ENCODE data around the gene CELF4.
"Not testable (repeated sequence)": the region's sequence is repeated elsewhere in the genome, so short reads cannot be mapped to it uniquely, and the experiment has no call there.

Gene CELF4

DNA sequence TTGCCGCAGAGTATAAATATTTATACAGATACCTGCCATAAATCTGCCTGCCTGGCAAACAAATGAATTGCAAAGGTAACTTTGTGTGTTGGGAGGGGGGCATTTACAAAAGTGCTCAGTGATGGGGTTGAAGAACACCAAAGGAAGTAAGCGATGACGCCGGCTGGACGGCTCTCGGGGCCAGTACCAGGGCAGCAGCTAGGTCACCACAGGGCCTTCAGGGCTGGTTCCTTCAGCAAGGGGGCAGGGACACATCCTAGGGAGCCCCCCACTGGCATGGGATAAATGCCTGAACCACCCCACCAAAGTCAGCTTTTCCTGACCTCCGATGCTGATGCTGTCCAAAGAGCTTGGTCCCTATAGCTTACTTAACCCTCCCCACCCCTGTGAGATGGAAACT, 190.4 kb downstream of the CELF4 start:
- DNase-seq (ENCODE audit: low read depth in 2 of 2, low spot score in 1 of 2) = no peak

DNA sequence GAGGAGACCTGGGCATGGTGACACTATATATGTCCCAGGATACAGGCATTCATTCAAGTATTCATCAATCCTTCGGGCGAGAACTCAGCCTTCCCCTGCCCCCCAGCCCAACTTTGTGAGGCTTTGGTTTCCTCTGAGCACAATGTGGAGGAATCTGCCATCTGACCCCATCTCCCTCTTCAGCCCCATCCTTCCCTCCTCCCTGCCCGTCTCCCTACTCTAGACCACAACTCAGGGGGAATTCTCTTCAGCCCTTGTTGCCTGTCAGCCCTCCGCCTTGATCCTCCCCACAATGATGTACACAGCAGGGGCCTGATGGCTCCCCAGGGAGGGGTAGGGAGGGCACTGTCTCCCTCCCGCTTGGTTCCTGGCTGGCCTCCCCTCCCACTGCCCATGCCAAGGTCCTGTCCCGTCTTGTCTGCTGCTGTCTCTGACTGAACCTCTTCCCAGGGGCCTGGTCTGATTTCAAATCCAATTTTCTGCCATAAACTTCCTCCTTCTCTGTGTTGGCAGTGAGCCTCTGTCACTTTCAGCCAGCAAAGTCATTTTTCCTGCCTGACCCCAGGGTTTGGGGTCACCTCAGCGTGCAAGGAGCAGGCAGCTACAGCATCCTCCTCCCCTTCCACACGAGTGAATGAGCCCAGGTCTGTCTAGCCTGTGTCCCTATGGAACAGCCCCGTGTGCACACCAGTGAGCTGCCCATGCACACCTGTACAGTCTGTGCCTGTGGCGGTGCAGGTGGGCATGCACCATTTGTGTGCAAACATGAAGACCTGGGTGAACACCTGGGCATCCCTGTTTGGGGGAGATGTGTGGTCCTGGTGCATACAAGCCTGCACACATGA, 197.3 kb downstream of the CELF4 start:
- DNase-seq (ENCODE audit: low read depth in 2 of 2, low spot score in 1 of 2) = no peak

DNA sequence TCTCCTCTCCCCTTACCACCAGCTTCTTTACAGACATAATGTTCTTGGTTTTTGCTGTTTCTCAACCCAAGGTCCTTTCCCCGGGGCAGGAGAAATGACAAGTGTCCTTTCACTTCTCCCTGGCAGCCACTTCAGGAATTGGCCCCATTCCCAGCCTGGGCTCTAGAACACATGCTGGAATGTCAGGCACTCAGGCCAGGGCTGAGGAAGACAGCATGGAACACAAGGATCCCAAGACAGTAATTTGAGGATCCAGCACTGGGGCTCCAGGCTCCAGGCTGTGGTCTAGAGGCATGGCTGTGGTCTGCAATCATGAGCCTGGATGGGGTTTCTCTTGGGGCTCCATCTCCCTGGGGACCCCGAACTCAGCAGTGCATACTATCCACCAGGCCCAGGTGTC, 201.4 kb downstream of the CELF4 start:
- DNase-seq (ENCODE audit: low read depth in 2 of 2, low spot score in 1 of 2) = no peak

DNA sequence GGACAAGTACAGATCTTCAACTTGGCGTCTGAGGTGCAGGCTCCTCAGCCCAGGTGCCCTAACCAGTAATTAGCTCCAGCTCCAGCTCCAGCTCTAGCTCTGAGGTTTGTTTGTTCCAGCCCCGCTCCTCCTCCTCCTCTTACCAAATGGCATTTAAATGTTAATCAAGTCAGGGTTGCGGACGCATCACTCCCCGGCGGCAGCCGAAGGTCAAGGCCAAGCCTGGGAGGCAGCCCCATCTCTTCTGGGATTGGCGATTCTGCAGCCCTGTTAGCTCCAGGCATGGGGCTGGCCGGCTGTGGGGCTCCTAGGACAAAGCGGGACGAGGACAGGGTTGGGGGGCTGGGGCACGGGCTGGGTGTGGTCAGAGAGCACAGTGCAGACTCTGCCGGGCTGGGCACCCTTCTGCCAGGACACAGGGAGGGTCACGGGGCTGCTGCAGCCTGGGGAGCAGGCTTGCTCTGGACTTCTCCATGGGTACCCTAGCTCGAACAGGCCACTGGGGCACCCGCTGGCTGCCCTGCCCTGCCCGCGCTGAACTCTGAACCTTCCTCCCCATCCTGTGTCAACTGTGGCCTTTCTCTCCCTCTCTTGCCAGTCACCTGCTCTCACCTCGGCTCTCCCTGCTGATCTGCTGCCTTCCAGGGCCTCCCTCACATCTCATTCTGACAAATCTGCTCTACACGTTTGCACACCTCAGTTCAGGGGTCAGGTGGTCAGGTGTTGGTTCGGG, 203.3 kb downstream of the CELF4 start:
- DNase-seq (ENCODE audit: low read depth in 2 of 2, low spot score in 1 of 2) = no peak

DNA sequence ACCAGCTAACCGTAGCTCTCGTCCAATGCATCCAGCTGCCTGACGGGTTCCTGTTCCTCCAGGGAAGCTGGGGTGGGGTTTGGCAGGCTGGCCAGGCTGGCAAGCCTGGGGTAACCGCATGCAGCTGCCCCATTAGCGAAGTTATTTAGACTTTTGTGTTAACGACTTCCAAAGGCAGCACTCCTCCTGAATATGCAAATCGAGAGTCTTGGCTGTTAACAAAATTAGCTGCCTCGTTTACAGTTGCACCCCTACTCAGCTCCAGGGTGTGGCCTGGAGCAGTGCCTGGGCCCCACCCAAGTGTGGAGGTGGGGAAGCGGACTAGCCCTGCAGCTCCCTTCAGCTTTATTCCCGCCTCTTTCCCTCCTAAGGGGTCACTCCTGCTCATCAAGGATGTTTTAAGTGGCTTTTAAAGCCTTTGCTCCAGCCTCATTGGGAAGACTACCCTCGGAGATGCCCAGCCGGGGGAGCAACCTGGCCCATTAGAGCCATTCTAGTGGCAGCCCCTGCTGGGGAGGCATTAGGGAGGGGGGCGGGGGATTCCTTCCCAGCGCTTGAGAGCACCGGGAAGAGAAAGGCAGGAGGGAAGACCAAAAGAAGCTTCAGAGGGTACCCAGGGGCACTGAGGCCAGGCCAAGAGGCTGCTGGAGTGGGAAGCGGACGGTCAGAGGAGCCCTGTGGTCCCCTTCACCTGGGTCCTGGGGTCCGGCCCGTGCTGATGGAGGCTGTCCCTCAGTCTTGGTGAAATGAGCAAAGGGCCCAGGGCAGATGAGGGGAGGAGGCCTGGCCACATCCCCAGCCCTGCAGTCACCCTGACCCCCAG, 204.1 kb downstream of the CELF4 start:
- no peak for DNase-seq (ENCODE audit: low read depth in 2 of 2, low spot score in 1 of 2)

DNA sequence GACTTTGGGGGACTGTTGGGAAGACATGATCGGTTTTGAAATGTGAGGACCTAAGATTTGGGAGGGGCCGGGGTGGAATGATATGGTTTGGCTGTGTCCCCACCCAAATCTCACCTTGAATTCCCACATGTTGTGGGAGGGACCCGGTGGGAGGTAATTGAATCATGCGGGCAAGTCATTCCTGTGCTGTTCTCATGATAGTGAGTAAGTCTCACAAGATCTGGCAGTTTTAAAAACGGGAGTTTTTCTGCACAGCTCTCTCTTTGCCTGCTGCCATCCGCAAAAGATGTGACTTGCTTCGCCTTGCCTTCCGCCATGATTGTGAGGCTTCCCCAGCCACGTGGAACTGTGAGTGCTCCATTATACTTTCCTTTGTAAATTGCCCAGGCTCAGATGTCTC, 207.5 kb downstream of the CELF4 start:
- not testable (repeated sequence) for DNase-seq (ENCODE audit: low read depth in 2 of 2, low spot score in 1 of 2)

DNA sequence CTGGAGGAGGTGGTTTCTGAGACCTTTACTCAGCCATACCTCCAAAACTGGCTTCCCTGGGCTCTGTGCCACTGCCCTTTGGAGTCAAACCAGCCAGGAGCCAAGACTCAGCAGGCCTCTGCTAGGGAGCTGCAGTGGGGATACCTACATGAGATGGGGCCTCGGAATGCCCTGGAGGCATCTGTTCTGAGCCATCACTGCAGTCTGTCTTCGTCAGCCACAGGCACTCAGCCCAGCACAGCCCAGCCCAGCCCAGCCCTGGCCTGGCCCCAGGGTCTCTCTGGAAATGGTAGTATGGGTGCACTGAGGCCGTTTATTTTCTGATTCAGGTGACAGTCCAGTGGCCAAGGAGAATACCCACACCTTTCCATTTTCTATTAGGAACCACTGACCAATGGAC, 209.8 kb downstream of the CELF4 start:
- no peak for DNase-seq (ENCODE audit: low read depth in 2 of 2, low spot score in 1 of 2)

DNA sequence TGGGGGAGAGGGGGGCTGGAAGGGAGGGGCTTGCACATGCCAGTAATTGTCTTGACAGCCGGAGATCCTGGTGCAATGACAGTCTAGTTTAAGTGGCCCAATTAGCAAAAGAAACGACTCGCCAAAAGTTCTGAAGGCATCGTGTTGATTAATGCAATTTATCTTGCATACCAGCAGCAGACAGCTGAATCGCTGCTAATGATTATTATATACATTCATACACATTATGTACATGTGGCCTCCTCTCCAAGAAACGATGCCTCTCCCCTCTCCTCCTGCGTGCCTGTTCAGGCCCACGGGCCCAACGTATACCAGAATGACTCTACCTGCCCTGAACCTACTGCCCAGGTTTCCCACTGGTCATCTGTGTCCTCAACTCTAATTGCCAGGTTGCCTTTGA, 214.5 kb downstream of the CELF4 start:
- DNase-seq (ENCODE audit: low read depth in 2 of 2, low spot score in 1 of 2) = no peak

DNA sequence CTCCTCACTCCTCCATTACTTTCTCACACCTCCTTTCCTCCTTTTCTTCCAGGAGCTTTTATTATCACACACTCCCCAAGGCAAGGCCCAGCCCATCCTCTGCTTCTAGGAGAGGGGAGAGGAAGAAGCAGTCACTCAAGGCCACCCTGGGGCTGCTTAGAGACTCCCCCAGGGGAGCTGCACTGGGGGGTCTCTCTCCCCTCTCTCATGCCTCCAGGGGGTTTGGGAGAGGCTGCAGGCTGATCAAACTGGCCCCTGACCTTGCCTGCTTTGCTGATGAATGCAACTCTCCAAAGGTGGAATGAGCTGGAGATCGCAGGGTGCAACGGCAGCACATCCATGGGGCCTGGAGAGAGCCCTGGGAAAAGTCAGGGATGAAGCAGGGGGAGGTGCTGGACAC, 216.9 kb downstream of the CELF4 start:
- DNase-seq (ENCODE audit: low read depth in 2 of 2, low spot score in 1 of 2) = no peak

DNA sequence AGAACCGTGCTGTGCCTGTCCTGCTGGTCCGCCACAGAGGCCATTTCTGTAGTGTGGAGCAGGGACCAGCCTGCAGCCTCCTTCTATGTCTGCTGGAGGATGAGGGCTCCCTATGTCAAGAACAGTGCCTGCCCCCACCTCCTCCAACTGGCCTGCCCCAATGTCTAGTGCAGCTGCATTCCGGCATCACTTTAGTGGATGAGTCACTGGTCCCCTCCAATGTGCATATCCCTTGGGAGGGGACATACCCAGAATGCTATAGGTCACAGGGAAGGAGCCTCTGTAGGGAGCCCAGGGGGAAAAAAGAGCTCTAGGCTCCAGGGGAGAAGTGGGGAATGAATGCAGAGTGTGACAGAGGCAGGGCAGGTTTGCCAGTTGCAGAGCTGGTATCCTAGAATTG, 219.6 kb downstream of the CELF4 start:
- no peak for DNase-seq (ENCODE audit: low read depth in 2 of 2, low spot score in 1 of 2)

DNA sequence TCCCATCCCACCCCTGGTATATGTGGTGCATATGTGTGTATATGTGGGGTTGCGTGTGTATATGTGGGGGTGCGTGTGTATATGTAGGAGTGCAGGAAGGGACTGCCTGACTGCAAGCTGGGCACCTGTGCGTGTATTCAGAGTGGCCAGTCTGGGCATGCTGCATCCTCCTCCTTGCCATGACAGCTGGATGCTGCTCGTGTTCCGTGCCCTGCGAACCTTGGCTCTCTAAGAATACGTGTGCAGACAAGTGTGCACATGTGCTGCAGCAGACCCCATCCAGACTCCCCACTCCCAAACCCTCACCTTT, 222.1 kb downstream of the CELF4 start:
- DNase-seq (ENCODE audit: low read depth in 2 of 2, low spot score in 1 of 2) = no peak

DNA sequence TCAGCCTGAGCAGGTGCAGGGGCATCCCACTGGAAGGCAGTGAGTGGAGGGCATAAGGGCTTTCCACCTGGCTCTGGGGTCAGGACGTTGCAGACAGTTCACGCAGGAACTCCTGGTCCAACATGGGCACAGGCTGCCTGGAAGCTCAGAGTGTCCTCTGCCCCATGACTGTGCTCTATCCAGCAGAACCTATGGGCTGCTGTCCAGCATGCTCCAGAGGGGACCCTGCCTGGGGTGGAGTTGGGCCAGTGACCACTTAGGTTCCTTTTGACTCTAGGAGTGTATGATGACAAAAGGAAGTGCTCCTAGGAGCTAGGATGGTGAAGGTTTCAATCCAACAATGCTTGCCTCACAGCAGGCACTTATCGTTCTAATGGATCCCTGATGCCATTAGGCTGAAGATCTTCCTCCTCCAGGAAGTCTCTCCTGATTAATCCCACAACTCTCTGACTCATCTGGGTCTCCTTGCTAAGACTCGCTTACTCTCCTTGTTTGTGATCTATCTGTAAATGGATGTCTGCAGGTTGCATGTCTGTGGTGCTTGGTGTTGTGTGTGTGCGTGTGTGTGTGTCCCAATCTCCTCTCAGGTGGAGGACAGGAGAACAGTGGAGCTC, 224.0 kb downstream of the CELF4 start:
- no peak for DNase-seq (ENCODE audit: low read depth in 2 of 2, low spot score in 1 of 2)

DNA sequence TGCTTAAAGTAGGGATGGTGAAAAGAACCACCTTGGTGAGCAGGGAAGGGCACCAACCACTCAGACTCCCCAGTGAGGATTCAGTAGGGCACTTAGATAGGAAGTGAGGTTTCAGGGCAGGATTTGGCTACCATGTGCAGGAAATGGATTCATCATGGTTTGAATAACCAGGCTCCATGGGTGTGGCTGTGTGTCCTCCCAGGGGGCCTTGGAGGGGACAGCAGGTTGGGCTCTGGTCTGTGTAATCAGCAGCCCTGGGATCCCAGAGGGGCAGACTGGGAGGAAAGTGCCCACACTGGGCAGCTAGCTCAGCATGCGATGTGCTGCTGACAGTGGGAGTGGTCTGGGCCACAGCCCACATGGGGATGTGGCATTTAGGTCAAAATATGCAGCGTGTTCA, 224.6 kb downstream of the CELF4 start:
- no peak for DNase-seq (ENCODE audit: low read depth in 2 of 2, low spot score in 1 of 2)

DNA sequence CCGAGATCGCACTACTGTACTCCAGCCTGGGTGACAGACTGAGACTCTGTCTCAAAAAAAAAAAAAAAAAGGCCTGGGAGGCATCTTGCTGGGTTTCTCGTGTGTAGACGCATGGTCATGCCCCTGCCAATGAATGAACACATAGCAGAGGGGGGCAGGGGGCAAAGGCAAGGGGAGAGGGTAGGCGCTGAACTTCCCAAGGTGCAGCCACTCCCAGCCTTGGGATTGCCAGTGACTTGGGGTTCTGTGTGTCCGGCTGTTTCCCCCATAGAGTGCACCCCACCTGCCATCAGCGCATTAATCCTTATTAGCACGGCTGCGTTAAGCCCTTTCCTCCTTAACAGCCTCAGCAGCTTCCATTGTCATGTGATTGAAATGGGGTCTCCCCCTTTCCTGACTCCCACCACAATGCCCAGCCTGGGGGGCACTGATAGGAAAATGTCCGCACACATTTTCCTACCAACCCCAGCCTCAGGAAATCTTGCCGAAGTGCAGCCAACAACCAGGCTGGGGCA, 225.8 kb downstream of the CELF4 start:
- no peak for DNase-seq (ENCODE audit: low read depth in 2 of 2, low spot score in 1 of 2)

DNA sequence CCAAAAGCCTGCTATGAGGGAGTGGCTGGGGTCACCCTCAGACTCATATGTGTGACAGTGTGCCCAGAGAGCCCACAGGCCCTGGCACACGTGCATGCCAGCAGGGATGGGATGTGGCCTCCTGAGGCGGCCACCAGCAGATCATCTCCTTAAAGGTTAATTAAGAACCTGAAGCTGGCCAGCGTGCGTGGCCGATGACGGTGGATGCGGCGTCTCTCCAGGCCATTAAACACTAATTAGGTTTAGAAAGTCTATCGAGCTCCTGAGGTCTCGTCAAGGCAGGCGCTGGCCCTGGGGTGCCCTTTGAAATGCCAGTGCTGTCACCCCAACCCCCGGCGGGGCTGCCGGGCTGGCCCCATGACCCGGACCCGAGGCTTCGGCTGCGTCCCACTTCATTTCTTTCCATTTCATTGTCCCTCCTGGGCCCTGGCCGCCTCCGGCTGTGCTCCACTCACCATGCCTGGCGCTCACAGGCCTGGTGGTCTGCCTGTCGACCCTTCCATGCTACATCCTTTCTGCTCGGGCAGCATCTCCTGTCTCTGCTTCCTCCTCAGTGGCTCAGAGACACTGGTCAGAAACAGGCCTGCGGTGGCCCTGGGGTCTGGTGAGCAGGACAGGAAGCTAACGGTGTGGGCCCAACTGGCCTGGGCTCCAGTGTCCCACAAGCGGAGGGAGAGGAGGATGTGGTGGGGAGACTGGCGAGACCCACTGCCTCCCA, 228.9 kb downstream of the CELF4 start:
- no peak for DNase-seq (ENCODE audit: low read depth in 2 of 2, low spot score in 1 of 2)

DNA sequence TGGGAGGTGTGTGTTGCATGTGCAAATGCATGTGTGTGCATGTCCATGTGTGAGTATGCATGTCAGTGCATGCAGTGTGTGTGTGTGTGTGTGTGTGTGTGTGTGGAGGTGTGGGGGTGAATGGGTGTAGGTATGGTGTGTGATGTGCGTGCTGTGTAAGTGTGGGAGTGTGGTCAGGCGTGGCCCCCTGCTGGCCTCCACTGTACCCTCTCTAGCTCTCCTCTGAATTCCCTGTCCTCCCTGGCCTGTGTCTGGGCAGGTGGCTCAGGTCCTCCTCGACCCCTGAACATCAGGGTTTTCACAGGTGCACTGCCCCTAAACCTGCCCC, 230.2 kb downstream of the CELF4 start:
- no peak for DNase-seq (ENCODE audit: low read depth in 2 of 2, low spot score in 1 of 2)

DNA sequence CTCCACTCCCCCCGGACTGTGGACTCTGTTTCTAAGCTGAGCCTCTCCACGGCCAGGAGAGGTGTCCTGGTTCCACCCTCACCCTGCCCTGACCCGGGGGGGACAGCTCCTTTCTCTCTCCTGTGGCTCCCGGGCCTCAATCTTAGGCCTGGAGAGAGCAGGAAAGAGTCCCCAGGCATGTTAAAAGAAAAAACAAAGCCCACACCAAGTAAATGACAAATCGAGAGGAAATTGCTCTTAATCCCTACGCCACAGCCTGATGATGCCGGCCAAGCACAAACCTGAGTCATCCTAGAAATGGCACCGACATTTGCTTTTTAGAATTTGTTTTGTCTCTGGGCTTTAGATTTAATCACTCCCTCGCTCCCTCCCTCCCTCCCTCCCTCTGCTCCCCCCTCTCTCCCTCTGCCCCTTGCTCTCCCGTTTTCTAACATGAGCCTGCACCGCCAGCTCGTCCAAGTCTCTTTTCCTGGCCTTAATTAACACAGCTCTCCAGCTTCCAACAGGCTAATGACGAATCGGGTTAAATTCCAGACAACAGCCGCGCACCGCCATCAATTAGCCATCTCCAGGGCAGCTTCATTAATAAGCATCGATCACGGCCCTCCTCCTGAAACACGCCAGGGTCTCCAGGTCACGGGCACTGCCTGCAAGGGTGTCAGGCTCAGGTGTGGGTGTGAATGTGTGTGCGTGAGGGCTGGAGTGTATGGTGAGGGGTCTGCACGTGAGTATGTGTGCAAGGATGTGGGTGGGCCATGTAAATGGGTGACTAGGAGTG, 230.8 kb downstream of the CELF4 start:
- DNase-seq (ENCODE audit: low read depth in 2 of 2, low spot score in 1 of 2) = no peak

DNA sequence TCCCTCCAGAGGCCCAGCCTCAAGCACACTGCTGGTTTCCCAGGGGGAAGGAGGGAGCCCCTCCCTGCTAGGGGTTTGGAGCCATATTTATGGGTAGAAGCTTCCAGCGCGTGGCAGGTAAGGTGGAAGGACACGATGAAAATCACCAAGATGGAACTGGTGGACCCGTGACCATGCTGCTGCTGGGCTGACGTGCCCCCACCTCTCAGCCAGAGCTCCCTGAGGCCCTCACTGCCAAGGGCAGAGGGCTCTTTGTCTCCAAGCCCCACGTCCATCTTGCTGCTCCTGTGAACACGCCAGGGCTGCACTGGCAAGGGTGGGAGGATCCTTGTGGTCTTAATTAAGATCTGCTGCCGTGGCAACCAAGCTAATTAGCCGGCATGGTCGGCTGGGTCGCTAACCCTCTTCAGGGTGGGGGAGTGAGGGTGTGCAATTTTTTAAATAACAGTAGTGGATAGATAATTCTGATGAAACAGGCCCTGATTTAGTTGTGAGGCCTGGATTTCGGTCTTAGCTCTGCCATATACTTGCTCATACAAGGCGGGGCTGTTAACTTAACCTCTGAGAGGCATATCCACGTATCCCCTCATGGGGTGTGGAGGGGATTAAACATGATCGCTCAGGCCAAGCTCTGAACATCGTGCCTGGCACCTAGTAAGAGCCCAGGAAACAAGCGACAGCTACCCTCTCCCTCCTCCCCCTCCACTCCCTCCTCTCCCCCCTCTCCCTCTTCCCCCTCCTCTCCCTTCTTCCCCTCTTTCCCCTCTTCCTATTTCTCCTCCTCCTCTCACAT, 232.8 kb downstream of the CELF4 start:
- no peak for DNase-seq (ENCODE audit: low read depth in 2 of 2, low spot score in 1 of 2)

DNA sequence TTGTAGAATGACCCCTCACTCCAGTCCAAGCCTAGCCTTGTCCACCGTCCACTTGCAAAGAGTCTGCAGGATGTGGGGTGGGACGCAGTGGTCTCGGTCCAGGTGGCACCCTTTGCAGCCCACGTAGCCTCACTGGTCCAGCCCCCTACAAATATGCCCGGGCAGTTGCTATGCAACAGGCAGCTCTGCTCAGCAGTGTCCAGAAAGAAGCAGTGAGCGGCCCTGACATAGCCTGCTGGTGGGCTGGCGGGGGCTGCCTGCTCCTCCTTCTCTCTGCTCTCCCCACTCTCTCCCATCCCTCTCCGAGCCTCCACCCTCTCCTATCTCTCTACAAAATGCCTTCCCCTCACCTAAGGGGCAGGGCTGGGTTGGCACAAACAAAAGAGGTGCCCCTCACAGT, 233.4 kb downstream of the CELF4 start:
- DNase-seq (ENCODE audit: low read depth in 2 of 2, low spot score in 1 of 2) = no peak
